Measurements from ENCODE around the gene VWA1. TPM values are rescaled to one million over a fixed set of nuclear protein-coding genes. Genes with fewer than 3 reads are reported as not detected.

VWA1 gene
- total and polyA plus RNA-seq, 3 experiments from 2014 or later = 0.31 TPM; not detected in 2

DNA sequence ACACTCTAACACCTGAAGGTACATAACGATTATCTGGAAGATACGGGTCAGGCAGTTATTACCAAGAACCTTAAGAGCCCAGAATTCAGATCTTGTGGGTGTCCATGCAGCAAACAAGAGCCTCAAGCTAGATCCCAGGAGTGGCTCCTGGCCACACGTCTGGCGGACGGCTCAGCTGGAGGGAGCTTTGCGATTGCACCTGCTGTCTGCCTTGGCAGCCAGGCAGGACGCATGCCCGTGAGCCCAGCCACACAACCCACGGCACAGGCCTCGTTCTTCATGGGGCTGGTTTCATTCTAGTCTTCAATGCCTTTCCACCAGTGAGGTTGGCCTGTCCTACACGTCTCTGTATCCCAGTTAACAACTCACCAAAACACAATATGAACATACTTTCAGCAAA is 42.1 kb upstream of the VWA1 start:
- POLR2A ChIA-PET = no interaction called here
- Mint-ChIP-seq H3K9me3 (no peaks in the 10 kb centered on the region), H3K27me3 (peaks cover 0 to 1% of the 10 kb centered on the region in 2 donors), H3K4me1 (peaks cover 19 to 38% (median 34%) of the 10 kb centered on the region in 3 donors), H3K36me3 (peaks cover 14 to 89% (median 18%) of the 10 kb centered on the region in 3 donors), H3K27ac (peak overlapping the region in 3 of 8 donors; percentile 14 to 47 (median 41)), H3K4me3 (peak overlapping the region in 1 of 7 donors; percentile 30)
- DNase-seq = no peak
- CTCF ChIA-PET = interaction anchor here (1.1 kb wide), 1 partner anchor 9 kb away, joined by 3 read pairs; no protein-coding TSS in a partner anchor
- H3K9me3 ChIP-seq (ENCODE audit: low read length) = no peaks in the 10 kb centered on the region
- H3K36me3 ChIP-seq (ENCODE audit: insufficient read depth, low read length) = peaks cover 79% of the 10 kb centered on the region
- no peak overlapping the region for H3K27ac ChIP-seq (ENCODE audit: low read depth, low read length)
- H3K4me1 ChIP-seq (ENCODE audit: insufficient read depth, low read length) = peaks cover 15% of the 10 kb centered on the region
- no peak overlapping the region for H3K4me3 ChIP-seq (ENCODE audit: low read length)
- H3K27me3 ChIP-seq (ENCODE audit: insufficient read depth, low read length, poor library complexity, severe bottlenecking) = no peaks in the 10 kb centered on the region

DNA sequence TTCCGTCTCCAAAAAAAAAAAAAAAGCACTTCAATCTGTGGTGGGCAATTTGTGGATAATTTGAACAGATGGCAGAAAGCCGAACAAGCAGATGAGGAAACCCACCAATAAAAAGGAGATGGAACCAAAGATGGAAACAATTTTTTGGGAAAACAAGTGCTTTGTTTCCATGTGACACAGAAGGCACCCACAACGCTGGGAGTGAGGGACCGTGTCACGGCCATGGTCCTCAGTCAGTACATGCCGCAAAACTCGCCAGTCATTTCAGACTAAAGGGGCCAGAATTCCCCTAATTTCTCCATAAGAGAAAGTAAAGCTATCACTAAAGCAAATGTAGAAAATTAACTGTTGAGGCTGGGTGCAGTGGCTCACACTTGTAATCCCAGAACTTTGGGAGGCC is 41.4 kb upstream of the VWA1 start:
- Histone ChIP-seq H3K27ac (ENCODE audit: low read depth, low read length) (no peak overlapping the region), H3K4me3 (ENCODE audit: low read length) (no peak overlapping the region), H3K9me3 (ENCODE audit: low read length) (no peaks in the 10 kb centered on the region), H3K27me3 (ENCODE audit: insufficient read depth, low read length, poor library complexity, severe bottlenecking) (no peaks in the 10 kb centered on the region), H3K36me3 (ENCODE audit: insufficient read depth, low read length) (peaks cover 72% of the 10 kb centered on the region), H3K4me1 (ENCODE audit: insufficient read depth, low read length) (peaks cover 16% of the 10 kb centered on the region)
- Mint-ChIP-seq H3K36me3 (peaks cover 14 to 84% (median 18%) of the 10 kb centered on the region in 3 donors), H3K27me3 (peaks cover 0 to 1% of the 10 kb centered on the region in 2 donors), H3K4me3 (no peak overlapping the region), H3K27ac (no peak overlapping the region), H3K9me3 (no peaks in the 10 kb centered on the region), H3K4me1 (peaks cover 20 to 39% (median 34%) of the 10 kb centered on the region in 3 donors)
- ChIA-PET POLR2A (no interaction called here), CTCF (no interaction called here)
- DNase-seq = no peak

- ChIA-PET POLR2A (interaction anchor here (0.7 kb wide), 1 partner anchor 18 kb away, joined by 7 read pairs; no protein-coding TSS in a partner anchor), CTCF (no interaction called here)
- Mint-ChIP-seq H3K27me3 (peaks cover 0 to 2% of the 10 kb centered on the region in 2 donors), H3K4me3 (peak overlapping the region; percentile 13 to 79 (median 63)), H3K4me1 (peaks cover 25 to 49% (median 40%) of the 10 kb centered on the region in 3 donors), H3K36me3 (peaks cover 12 to 83% (median 14%) of the 10 kb centered on the region in 3 donors), H3K27ac (peak overlapping the region in 5 of 8 donors; percentile 0 to 79 (median 59)), H3K9me3 (no peaks in the 10 kb centered on the region)
- no peak overlapping the region for H3K4me3 ChIP-seq (ENCODE audit: low read length)
- no peaks in the 10 kb centered on the region for H3K27me3 ChIP-seq (ENCODE audit: insufficient read depth, low read length, poor library complexity, severe bottlenecking)
- H3K36me3 ChIP-seq (ENCODE audit: insufficient read depth, low read length) = peaks cover 64% of the 10 kb centered on the region
- no peak overlapping the region for H3K27ac ChIP-seq (ENCODE audit: low read depth, low read length)
- peaks cover 20% of the 10 kb centered on the region for H3K4me1 ChIP-seq (ENCODE audit: insufficient read depth, low read length)
- no peak for DNase-seq
- H3K9me3 ChIP-seq (ENCODE audit: low read length) = no peaks in the 10 kb centered on the region
Observed at GRCh38 chr1:1395166-1395565, 40.3 kb upstream of the VWA1 start.

- peaks cover 33% of the 10 kb centered on the region for H3K4me1 ChIP-seq (ENCODE audit: insufficient read depth, low read length)
- peak overlapping the region; percentile 88 to 97 (median 90) for H3K4me3 Mint-ChIP-seq
- H3K9me3 ChIP-seq (ENCODE audit: low read length) = no peaks in the 10 kb centered on the region
- peaks cover 5 to 82% (median 9%) of the 10 kb centered on the region in 3 donors for H3K36me3 Mint-ChIP-seq
- H3K27ac ChIP-seq (ENCODE audit: low read depth, low read length) = peak overlapping the region; percentile 86
- H3K4me3 ChIP-seq (ENCODE audit: low read length) = peak overlapping the region; percentile 78
- ChIA-PET POLR2A (interaction anchor here (2.5 to 3.8 kb wide), 2 partner anchors 10 to 23 kb away, joined by 25 to 48 read pairs; partner anchors contain the start of genes AURKAIP1 and MRPL20), CTCF (interaction anchor here (1.1 to 3.0 kb wide), 4 partner anchors 10 to 43 kb away, joined by 3 to 21 read pairs (median 5); partner anchors contain the start of gene AURKAIP1)
- H3K27ac Mint-ChIP-seq = peak overlapping the region; percentile 72 to 98 (median 92)
- peaks cover 0 to 5% of the 10 kb centered on the region in 2 donors for H3K27me3 Mint-ChIP-seq
- H3K4me1 Mint-ChIP-seq = peaks cover 30 to 60% (median 38%) of the 10 kb centered on the region in 3 donors
- no peaks in the 10 kb centered on the region for H3K27me3 ChIP-seq (ENCODE audit: insufficient read depth, low read length, poor library complexity, severe bottlenecking)
- H3K36me3 ChIP-seq (ENCODE audit: insufficient read depth, low read length) = peaks cover 59% of the 10 kb centered on the region
- no peaks in the 10 kb centered on the region for H3K9me3 Mint-ChIP-seq
- DNase-seq = no peak
Observed at GRCh38 chr1:1397839-1398523, 37.5 kb upstream of the VWA1 start.

DNA sequence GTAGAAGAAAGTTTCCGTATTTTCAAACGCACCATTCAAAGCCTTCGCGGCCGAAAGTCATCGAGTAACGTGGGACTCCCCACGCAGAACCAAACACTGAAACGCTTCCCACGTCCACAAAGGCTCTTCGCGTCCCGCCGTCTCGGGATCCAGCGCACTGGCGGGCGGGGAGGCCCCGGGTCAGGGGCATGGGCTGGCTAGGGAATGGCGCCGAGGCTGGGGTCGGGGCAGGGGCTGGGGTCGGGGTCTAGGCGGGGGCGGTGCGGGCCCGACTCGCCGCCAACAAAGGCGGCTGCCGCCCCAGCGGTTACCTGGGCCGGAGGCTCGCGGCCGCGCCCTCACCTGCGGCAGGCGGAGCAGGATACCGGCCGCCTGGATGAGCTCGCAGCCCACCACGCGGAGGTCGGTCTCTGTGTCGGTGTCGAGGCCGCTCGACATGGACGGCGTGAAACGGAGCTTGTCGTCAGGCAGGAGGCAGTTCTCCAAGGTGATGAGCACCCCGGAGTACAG is 36.8 kb upstream of the VWA1 start:
- peaks cover 56% of the 10 kb centered on the region for H3K36me3 ChIP-seq (ENCODE audit: insufficient read depth, low read length)
- Mint-ChIP-seq H3K4me1 (peaks cover 33 to 59% (median 41%) of the 10 kb centered on the region in 3 donors), H3K27ac (peak overlapping the region; percentile 72 to 98 (median 92)), H3K36me3 (peaks cover 5 to 82% (median 14%) of the 10 kb centered on the region in 3 donors), H3K4me3 (peak overlapping the region; percentile 88 to 97 (median 90)), H3K9me3 (no peaks in the 10 kb centered on the region), H3K27me3 (peaks cover 0 to 5% of the 10 kb centered on the region in 2 donors)
- H3K27me3 ChIP-seq (ENCODE audit: insufficient read depth, low read length, poor library complexity, severe bottlenecking) = no peaks in the 10 kb centered on the region
- DNase-seq = no peak
- CTCF ChIA-PET = interaction anchor here (1.3 to 3.0 kb wide), 7 partner anchors 9 to 42 kb away, joined by 3 to 21 read pairs (median 5); partner anchors contain the start of genes AURKAIP1 and MRPL20
- H3K27ac ChIP-seq (ENCODE audit: low read depth, low read length) = peak overlapping the region; percentile 86
- peak overlapping the region; percentile 78 for H3K4me3 ChIP-seq (ENCODE audit: low read length)
- H3K4me1 ChIP-seq (ENCODE audit: insufficient read depth, low read length) = peaks cover 33% of the 10 kb centered on the region
- no peaks in the 10 kb centered on the region for H3K9me3 ChIP-seq (ENCODE audit: low read length)
- POLR2A ChIA-PET = interaction anchor here (0.5 to 3.8 kb wide), 11 partner anchors 8 to 262 kb away, joined by 3 to 48 read pairs (median 4); partner anchors contain the start of genes AURKAIP1, MRPL20 and MXRA8

- Mint-ChIP-seq H3K27me3 (peaks cover 0 to 5% of the 10 kb centered on the region in 2 donors), H3K4me3 (peak within 1 kb of the TSS; percentile 88 to 97 (median 90)), H3K36me3 (peaks cover 5 to 81% (median 14%) of the 10 kb centered on the region in 3 donors), H3K4me1 (peaks cover 33 to 59% (median 42%) of the 10 kb centered on the region in 3 donors), H3K27ac (peak within 1 kb of the TSS; percentile 84 to 98 (median 93)), H3K9me3 (no peaks in the 10 kb centered on the region)
- Histone ChIP-seq H3K27ac (ENCODE audit: low read depth, low read length) (peak within 1 kb of the TSS; percentile 89), H3K4me3 (ENCODE audit: low read length) (peak within 1 kb of the TSS; percentile 94), H3K36me3 (ENCODE audit: insufficient read depth, low read length) (peaks cover 52% of the 10 kb centered on the region), H3K9me3 (ENCODE audit: low read length) (no peaks in the 10 kb centered on the region), H3K4me1 (ENCODE audit: insufficient read depth, low read length) (peaks cover 33% of the 10 kb centered on the region), H3K27me3 (ENCODE audit: insufficient read depth, low read length, poor library complexity, severe bottlenecking) (no peaks in the 10 kb centered on the region)
- POLR2A ChIA-PET = interaction anchor here (0.5 to 3.8 kb wide), 12 partner anchors 8 to 262 kb away, joined by 3 to 48 read pairs (median 4); partner anchors contain the start of genes AURKAIP1, MRPL20 and MXRA8
- peak; percentile 99 to 100 (median 99) for DNase-seq
- CTCF ChIA-PET = interaction anchor here (0.7 to 3.0 kb wide), 9 partner anchors 8 to 105 kb away, joined by 3 to 21 read pairs (median 4); partner anchors contain the start of genes AURKAIP1 and MRPL20
Observed at GRCh38 chr1:1399187-1399871, 36.2 kb upstream of the VWA1 start, which contains the start of gene CCNL2. Gene CCNL2, minus strand, starts transcription at chr1:1399335. Its CDS starts 29 bp downstream, at chr1:1399306.

GRCh38 chr1:1399872-1400575 is 35.5 kb upstream of the VWA1 start:
- Histone ChIP-seq H3K36me3 (ENCODE audit: insufficient read depth, low read length) (peaks cover 57% of the 10 kb centered on the region), H3K27ac (ENCODE audit: low read depth, low read length) (peak overlapping the region; percentile 89), H3K4me3 (ENCODE audit: low read length) (peak overlapping the region; percentile 94), H3K4me1 (ENCODE audit: insufficient read depth, low read length) (peaks cover 37% of the 10 kb centered on the region), H3K27me3 (ENCODE audit: insufficient read depth, low read length, poor library complexity, severe bottlenecking) (no peaks in the 10 kb centered on the region), H3K9me3 (ENCODE audit: low read length) (no peaks in the 10 kb centered on the region)
- ChIA-PET CTCF (interaction anchor here (0.7 to 3.0 kb wide), 10 partner anchors 7 to 104 kb away, joined by 3 to 21 read pairs (median 4); partner anchors contain the start of genes AURKAIP1 and MRPL20), POLR2A (interaction anchor here (0.6 to 3.8 kb wide), 8 partner anchors 8 to 624 kb away, joined by 3 to 48 read pairs (median 4); partner anchors contain the start of genes AURKAIP1, MRPL20 and MXRA8)
- Mint-ChIP-seq H3K27ac (peak overlapping the region; percentile 84 to 97 (median 92)), H3K36me3 (peaks cover 5 to 81% (median 14%) of the 10 kb centered on the region in 3 donors), H3K9me3 (no peaks in the 10 kb centered on the region), H3K4me1 (peaks cover 34 to 58% (median 40%) of the 10 kb centered on the region in 3 donors), H3K4me3 (peak overlapping the region; percentile 88 to 97 (median 90)), H3K27me3 (peaks cover 0 to 5% of the 10 kb centered on the region in 2 donors)
- DNase-seq = no peak

All from CD8-positive, alpha-beta memory T cell (primary cell).